ENCODE measurements around the gene LY6G5B. TPM values are rescaled to one million over a fixed set of nuclear protein-coding genes. Genes with fewer than 3 reads are reported as not detected.

Gene LY6G5B
- total and polyA plus RNA-seq, 2 experiments from 2014 or later: 7.9 to 8.4 TPM

DNA sequence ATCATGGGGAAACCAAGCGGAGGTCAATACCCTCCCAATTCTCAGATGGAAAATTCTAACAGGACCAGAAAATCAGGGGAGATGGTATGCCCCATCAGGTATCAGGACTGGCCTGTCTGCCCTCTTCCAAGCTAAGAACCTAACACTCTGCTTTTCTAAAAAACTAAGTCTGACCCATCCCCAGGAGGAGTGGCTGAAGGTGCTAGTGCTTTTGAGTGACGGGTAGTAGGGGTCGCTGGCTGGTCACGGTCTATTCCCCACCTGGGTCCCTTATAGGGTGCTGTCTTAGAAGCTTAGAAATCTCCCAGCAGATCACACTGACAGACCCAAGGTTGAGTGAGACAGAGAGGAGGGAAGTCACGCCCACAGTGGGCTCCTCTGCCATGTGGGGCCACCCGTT lies 23.8 kb downstream of the LY6G5B start:
- H3K4me2 ChIP-seq: no peak overlapping the region
- H3K4me3 Mint-ChIP-seq: no peak overlapping the region
- H3F3A ChIP-seq (replicated peaks; ENCODE audit: low read depth): no peaks in the 10 kb centered on the region
- DNase-seq (ENCODE audit: low spot score): no peak
- no peaks in the 10 kb centered on the region for H3K9me2 ChIP-seq (ENCODE audit: insufficient read depth)
- peaks cover 5% of the 10 kb centered on the region for H3K27me3 Mint-ChIP-seq (ENCODE audit: insufficient read depth, low read depth, poor library complexity)
- H3K4me1 Mint-ChIP-seq: no peaks in the 10 kb centered on the region
- H3K79me2 ChIP-seq (replicated peaks; ENCODE audit: insufficient read depth): no peaks in the 10 kb centered on the region; the same call in 1 of the 2 replicates
- H3K9me3 Mint-ChIP-seq: no peaks in the 10 kb centered on the region
- H3K27me3 ChIP-seq (ENCODE audit: insufficient read depth): no peaks in the 10 kb centered on the region
- no peak overlapping the region for H3K27ac ChIP-seq (ENCODE audit: low read depth)
- H2AFZ ChIP-seq: no peak overlapping the region
- TF ChIP-seq, protein P1, sequence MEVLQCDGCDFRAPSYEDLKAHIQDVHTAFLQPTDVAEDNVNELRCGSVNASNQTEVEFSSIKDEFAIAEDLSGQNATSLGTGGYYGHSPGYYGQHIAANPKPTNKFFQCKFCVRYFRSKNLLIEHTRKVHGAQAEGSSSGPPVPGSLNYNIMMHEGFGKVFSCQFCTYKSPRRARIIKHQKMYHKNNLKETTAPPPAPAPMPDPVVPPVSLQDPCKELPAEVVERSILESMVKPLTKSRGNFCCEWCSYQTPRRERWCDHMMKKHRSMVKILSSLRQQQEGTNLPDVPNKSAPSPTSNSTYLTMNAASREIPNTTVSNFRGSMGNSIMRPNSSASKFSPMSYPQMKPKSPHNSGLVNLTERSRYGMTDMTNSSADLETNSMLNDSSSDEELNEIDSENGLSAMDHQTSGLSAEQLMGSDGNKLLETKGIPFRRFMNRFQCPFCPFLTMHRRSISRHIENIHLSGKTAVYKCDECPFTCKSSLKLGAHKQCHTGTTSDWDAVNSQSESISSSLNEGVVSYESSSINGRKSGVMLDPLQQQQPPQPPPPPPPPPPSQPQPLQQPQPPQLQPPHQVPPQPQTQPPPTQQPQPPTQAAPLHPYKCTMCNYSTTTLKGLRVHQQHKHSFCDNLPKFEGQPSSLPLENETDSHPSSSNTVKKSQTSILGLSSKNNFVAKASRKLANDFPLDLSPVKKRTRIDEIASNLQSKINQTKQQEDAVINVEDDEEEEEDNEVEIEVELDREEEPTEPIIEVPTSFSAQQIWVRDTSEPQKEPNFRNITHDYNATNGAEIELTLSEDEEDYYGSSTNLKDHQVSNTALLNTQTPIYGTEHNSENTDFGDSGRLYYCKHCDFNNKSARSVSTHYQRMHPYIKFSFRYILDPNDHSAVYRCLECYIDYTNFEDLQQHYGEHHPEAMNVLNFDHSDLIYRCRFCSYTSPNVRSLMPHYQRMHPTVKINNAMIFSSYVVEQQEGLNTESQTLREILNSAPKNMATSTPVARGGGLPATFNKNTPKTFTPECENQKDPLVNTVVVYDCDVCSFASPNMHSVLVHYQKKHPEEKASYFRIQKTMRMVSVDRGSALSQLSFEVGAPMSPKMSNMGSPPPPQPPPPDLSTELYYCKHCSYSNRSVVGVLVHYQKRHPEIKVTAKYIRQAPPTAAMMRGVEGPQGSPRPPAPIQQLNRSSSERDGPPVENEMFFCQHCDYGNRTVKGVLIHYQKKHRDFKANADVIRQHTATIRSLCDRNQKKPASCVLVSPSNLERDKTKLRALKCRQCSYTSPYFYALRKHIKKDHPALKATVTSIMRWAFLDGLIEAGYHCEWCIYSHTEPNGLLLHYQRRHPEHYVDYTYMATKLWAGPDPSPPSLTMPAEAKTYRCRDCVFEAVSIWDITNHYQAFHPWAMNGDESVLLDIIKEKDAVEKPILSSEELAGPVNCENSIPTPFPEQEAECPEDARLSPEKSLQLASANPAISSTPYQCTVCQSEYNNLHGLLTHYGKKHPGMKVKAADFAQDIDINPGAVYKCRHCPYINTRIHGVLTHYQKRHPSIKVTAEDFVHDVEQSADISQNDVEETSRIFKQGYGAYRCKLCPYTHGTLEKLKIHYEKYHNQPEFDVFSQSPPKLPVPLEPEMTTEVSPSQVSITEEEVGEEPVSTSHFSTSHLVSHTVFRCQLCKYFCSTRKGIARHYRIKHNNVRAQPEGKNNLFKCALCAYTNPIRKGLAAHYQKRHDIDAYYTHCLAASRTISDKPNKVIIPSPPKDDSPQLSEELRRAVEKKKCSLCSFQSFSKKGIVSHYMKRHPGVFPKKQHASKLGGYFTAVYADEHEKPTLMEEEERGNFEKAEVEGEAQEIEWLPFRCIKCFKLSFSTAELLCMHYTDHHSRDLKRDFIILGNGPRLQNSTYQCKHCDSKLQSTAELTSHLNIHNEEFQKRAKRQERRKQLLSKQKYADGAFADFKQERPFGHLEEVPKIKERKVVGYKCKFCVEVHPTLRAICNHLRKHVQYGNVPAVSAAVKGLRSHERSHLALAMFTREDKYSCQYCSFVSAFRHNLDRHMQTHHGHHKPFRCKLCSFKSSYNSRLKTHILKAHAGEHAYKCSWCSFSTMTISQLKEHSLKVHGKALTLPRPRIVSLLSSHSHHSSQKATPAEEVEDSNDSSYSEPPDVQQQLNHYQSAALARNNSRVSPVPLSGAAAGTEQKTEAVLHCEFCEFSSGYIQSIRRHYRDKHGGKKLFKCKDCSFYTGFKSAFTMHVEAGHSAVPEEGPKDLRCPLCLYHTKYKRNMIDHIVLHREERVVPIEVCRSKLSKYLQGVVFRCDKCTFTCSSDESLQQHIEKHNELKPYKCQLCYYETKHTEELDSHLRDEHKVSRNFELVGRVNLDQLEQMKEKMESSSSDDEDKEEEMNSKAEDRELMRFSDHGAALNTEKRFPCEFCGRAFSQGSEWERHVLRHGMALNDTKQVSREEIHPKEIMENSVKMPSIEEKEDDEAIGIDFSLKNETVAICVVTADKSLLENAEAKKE (CRISPR knock-in tag; IDR thresholded peaks at IDR 0.05): no peak
- TF ChIP-seq NANOG (IDR thresholded peaks at IDR 0.05; ENCODE audit: borderline replicate concordance) (no peak), ZNF331 (CRISPR knock-in tag; IDR thresholded peaks at IDR 0.05; ENCODE audit: low read depth) (no peak), CREB1 (CRISPR knock-in tag; IDR thresholded peaks at IDR 0.05; ENCODE audit: low read depth) (no peak), EZH2phosphoT487 (IDR thresholded peaks at IDR 0.05; ENCODE audit: unreplicated experiment) (no peak), ZNF114 (CRISPR knock-in tag; IDR thresholded peaks at IDR 0.05) (no peak), JUNB (IDR thresholded peaks at IDR 0.05; ENCODE audit: unreplicated experiment) (no peak), EZH2 (IDR thresholded peaks at IDR 0.05; ENCODE audit: low read depth, unreplicated experiment) (no peak), POLR2AphosphoS5 (IDR thresholded peaks at IDR 0.05; ENCODE audit: low read depth) (no peak), STAT1 (IDR thresholded peaks at IDR 0.05; ENCODE audit: unreplicated experiment) (no peak)
- TF ChIP-seq, protein P2, sequence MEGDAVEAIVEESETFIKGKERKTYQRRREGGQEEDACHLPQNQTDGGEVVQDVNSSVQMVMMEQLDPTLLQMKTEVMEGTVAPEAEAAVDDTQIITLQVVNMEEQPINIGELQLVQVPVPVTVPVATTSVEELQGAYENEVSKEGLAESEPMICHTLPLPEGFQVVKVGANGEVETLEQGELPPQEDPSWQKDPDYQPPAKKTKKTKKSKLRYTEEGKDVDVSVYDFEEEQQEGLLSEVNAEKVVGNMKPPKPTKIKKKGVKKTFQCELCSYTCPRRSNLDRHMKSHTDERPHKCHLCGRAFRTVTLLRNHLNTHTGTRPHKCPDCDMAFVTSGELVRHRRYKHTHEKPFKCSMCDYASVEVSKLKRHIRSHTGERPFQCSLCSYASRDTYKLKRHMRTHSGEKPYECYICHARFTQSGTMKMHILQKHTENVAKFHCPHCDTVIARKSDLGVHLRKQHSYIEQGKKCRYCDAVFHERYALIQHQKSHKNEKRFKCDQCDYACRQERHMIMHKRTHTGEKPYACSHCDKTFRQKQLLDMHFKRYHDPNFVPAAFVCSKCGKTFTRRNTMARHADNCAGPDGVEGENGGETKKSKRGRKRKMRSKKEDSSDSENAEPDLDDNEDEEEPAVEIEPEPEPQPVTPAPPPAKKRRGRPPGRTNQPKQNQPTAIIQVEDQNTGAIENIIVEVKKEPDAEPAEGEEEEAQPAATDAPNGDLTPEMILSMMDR (conservative IDR thresholded peaks at IDR 0.05; ENCODE audit: low read depth in 2 of 2): no peak
- TF ChIP-seq, protein P3, sequence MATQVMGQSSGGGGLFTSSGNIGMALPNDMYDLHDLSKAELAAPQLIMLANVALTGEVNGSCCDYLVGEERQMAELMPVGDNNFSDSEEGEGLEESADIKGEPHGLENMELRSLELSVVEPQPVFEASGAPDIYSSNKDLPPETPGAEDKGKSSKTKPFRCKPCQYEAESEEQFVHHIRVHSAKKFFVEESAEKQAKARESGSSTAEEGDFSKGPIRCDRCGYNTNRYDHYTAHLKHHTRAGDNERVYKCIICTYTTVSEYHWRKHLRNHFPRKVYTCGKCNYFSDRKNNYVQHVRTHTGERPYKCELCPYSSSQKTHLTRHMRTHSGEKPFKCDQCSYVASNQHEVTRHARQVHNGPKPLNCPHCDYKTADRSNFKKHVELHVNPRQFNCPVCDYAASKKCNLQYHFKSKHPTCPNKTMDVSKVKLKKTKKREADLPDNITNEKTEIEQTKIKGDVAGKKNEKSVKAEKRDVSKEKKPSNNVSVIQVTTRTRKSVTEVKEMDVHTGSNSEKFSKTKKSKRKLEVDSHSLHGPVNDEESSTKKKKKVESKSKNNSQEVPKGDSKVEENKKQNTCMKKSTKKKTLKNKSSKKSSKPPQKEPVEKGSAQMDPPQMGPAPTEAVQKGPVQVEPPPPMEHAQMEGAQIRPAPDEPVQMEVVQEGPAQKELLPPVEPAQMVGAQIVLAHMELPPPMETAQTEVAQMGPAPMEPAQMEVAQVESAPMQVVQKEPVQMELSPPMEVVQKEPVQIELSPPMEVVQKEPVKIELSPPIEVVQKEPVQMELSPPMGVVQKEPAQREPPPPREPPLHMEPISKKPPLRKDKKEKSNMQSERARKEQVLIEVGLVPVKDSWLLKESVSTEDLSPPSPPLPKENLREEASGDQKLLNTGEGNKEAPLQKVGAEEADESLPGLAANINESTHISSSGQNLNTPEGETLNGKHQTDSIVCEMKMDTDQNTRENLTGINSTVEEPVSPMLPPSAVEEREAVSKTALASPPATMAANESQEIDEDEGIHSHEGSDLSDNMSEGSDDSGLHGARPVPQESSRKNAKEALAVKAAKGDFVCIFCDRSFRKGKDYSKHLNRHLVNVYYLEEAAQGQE (IDR thresholded peaks at IDR 0.05; ENCODE audit: unreplicated experiment): no peak
- TF ChIP-seq, protein P4, sequence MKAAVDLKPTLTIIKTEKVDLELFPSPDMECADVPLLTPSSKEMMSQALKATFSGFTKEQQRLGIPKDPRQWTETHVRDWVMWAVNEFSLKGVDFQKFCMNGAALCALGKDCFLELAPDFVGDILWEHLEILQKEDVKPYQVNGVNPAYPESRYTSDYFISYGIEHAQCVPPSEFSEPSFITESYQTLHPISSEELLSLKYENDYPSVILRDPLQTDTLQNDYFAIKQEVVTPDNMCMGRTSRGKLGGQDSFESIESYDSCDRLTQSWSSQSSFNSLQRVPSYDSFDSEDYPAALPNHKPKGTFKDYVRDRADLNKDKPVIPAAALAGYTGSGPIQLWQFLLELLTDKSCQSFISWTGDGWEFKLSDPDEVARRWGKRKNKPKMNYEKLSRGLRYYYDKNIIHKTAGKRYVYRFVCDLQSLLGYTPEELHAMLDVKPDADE (IDR thresholded peaks at IDR 0.05): no peak
- peaks cover 27% of the 10 kb centered on the region for H3K36me3 Mint-ChIP-seq (ENCODE audit: low read depth)
- H3K4me3 ChIP-seq: no peak overlapping the region
- no peak overlapping the region for H3K27ac Mint-ChIP-seq
- no peaks in the 10 kb centered on the region for H3K4me1 ChIP-seq (ENCODE audit: insufficient read depth)
- H4K20me1 ChIP-seq (replicated peaks; ENCODE audit: insufficient read depth): no peaks in the 10 kb centered on the region
- H3K36me3 ChIP-seq (ENCODE audit: insufficient read depth): peaks cover 6% of the 10 kb centered on the region; the same call in 1 of the 2 replicates
- ATAC-seq: no peak

Measured in GM23338 (cell line).